MCF 10A (cell line): Measurements from ENCODE around the gene TRERF1. TPM values are rescaled to one million over a fixed set of nuclear protein-coding genes. Genes with fewer than 3 reads are reported as not detected.

Source experiments
- BruUV-seq: library from RNA; stranded (reverse); fragments of 400-500 nt; replicated peaks from 2 replicates; lab custom pipeline; 2021; lab: Mats Ljungman, UMichigan
- CTCF ChIA-PET: fragments of 300-600 bp; sonication (Branson Sonifier 250); formaldehyde crosslinking; extraction: SDS; loops from one replicate; lab custom pipeline; 2021; ENCODE audit warnings: antibody characterized with exemption, inconsistent platforms; lab: Yijun Ruan, JAX
- POLR2A ChIA-PET: fragments of 300-600, 350-650 bp; sonication (Branson Sonifier 250); formaldehyde crosslinking; extraction: SDS; loops from one replicate; lab custom pipeline; 2020; ENCODE audit warnings: antibody characterized with exemption, inconsistent platforms; lab: Yijun Ruan, JAX
- DNase-seq: peaks from one replicate; pipeline ENCODE4 v3.0.0-alpha.2; 2018; ENCODE audit not compliant: unreplicated experiment
- H3K27ac Mint-ChIP-seq: one replicate; pipeline ENCODE4 v1.8.0; 2022; ENCODE audit warnings: mild to moderate bottlenecking, low read depth, mixed read lengths; ENCODE audit not compliant: unreplicated experiment
- H3K27me3 Mint-ChIP-seq: one replicate; pipeline ENCODE4 v1.8.0; 2022; ENCODE audit warnings: mixed read lengths; ENCODE audit not compliant: insufficient read depth, unreplicated experiment
- H3K36me3 Mint-ChIP-seq: one replicate; pipeline ENCODE4 v1.8.0; 2022; ENCODE audit warnings: mild to moderate bottlenecking, moderate library complexity, mixed read lengths; ENCODE audit not compliant: insufficient read depth, unreplicated experiment
- H3K4me1 Mint-ChIP-seq: one replicate; pipeline ENCODE4 v1.8.0; 2022; ENCODE audit warnings: mixed read lengths; ENCODE audit not compliant: insufficient read depth, unreplicated experiment
- H3K4me3 Mint-ChIP-seq: one replicate; pipeline ENCODE4 v1.8.0; 2022; ENCODE audit warnings: mild to moderate bottlenecking, moderate library complexity, mixed read lengths; ENCODE audit not compliant: unreplicated experiment
- H3K9me3 Mint-ChIP-seq: one replicate; pipeline ENCODE4 v1.8.0; 2022; ENCODE audit warnings: mixed read lengths; ENCODE audit not compliant: unreplicated experiment
- CTCF ChIP-seq: fragments of 200-600 bp; IDR thresholded peaks from one replicate; pipeline ENCODE4 v1.8.0; 2022; ENCODE audit warnings: antibody characterized with exemption, mild to moderate bottlenecking; ENCODE audit not compliant: unreplicated experiment
- intact Hi-C: fragments of 100-400 bp; cut with micrococcal nuclease; formaldehyde crosslinking; loops from 2 replicates; pipeline ENCODE4 v1.14.1; 2022
- total RNA-seq: library from RNA; stranded (reverse); gene quantifications from 2 replicates; pipeline ENCODE4 v1.2.3, GENCODE V29; 2022

TRERF1 gene
- total RNA-seq, 1 experiment from 2014 or later = 9.4 TPM

GRCh38 chr6:42257063-42257462 lies 194.7 kb downstream of the TRERF1 start:
- ChIA-PET CTCF (no interaction called here), POLR2A (interaction anchor here (1.7 kb wide), 1 partner anchor 30 kb away, joined by 3 read pairs; no protein-coding TSS in a partner anchor)
- Mint-ChIP-seq H3K36me3 (peaks cover 70% of the 10 kb centered on the region), H3K4me3 (no peak overlapping the region), H3K4me1 (peaks cover 14% of the 10 kb centered on the region), H3K27ac (no peak overlapping the region), H3K27me3 (no peaks in the 10 kb centered on the region), H3K9me3 (no peaks in the 10 kb centered on the region)
- intact Hi-C loops = no loop called here
- no peak for DNase-seq
- TF ChIP-seq CTCF = no peak
- BruUV-seq = no TSS peak

- H3K9me3 Mint-ChIP-seq = no peaks in the 10 kb centered on the region
- no peak for DNase-seq
- no peaks in the 10 kb centered on the region for H3K27me3 Mint-ChIP-seq
- no peak for TF ChIP-seq CTCF
- ChIA-PET POLR2A (no interaction called here), CTCF (interaction anchor here (0.6 to 0.7 kb wide), 2 partner anchors 10 to 186 kb away, joined by 3 to 4 read pairs; no protein-coding TSS in a partner anchor)
- intact Hi-C loops = no loop called here
- no peak overlapping the region for H3K4me3 Mint-ChIP-seq
- no TSS peak for BruUV-seq
- H3K27ac Mint-ChIP-seq = no peak overlapping the region
- H3K4me1 Mint-ChIP-seq = peaks cover 15% of the 10 kb centered on the region
- peaks cover 78% of the 10 kb centered on the region for H3K36me3 Mint-ChIP-seq
Observed at GRCh38 chr6:42255050-42255449, 196.7 kb downstream of the TRERF1 start.

- no peak for TF ChIP-seq CTCF
- Mint-ChIP-seq H3K4me1 (peaks cover 19% of the 10 kb centered on the region), H3K9me3 (no peaks in the 10 kb centered on the region), H3K27ac (no peak overlapping the region), H3K4me3 (no peak overlapping the region), H3K27me3 (no peaks in the 10 kb centered on the region), H3K36me3 (peaks cover 78% of the 10 kb centered on the region)
- intact Hi-C loops = no loop called here
- no peak for DNase-seq
- CTCF ChIA-PET = interaction anchor here (0.6 to 1.3 kb wide), 2 partner anchors 10 to 293 kb away, joined by 3 to 4 read pairs; no protein-coding TSS in a partner anchor
- no TSS peak for BruUV-seq
- POLR2A ChIA-PET = no interaction called here
Observed at GRCh38 chr6:42254505-42254904, 197.2 kb downstream of the TRERF1 start.

GRCh38 chr6:42251911-42252637 lies 199.7 kb downstream of the TRERF1 start:
- Mint-ChIP-seq H3K36me3 (peaks cover 71% of the 10 kb centered on the region), H3K4me1 (peaks cover 25% of the 10 kb centered on the region), H3K27me3 (no peaks in the 10 kb centered on the region), H3K4me3 (no peak overlapping the region), H3K27ac (peak overlapping the region; percentile 67), H3K9me3 (no peaks in the 10 kb centered on the region)
- no TSS peak for BruUV-seq
- intact Hi-C loops = no loop called here
- no peak for TF ChIP-seq CTCF
- peak; percentile 17 for DNase-seq
- POLR2A ChIA-PET = no interaction called here
- CTCF ChIA-PET = interaction anchor here (1.0 kb wide), 1 partner anchor 280 kb away, joined by 4 read pairs; no protein-coding TSS in a partner anchor
